Measurements from ENCODE around the gene MRPS18A. TPM values are rescaled to one million over a fixed set of nuclear protein-coding genes. Genes with fewer than 3 reads are reported as not detected.
A peak's percentile ranks its signal among the peaks of the same experiment; 100 is the strongest.

MRPS18A gene
- total and polyA plus RNA-seq, 4 donors = 36.4 to 48.4 (median 38.5) TPM

DNA sequence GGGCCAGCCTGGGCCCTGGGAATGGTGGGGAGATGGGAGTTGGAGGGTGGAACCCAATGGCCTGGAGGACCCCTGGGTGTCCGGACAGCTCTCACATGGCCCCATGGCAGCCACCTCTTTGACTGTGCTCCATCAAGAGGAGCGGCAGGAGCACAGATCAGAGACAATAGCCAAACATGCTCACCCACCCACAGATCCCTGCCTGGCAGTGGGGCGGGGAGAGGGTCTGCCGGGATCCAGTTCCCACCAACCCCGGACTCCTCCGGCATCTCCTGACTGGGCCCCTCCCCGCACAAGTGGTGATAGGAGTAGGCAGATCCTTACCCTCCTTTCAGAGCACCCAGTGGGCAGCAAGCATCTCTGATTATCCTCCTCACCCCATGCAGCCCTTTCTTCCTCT, 31.9 kb upstream of the MRPS18A start:
- Histone ChIP-seq H3K36me3 (ENCODE audit: control insufficient read depth in 4 of 4, insufficient read depth in 4 of 4, low read length in 4 of 4) (no peaks in the 10 kb centered on the region), H3K9me3 (ENCODE audit: control insufficient read depth in 4 of 4, insufficient read depth in 3 of 4, low read length in 3 of 4) (no peaks in the 10 kb centered on the region), H3K4me1 (ENCODE audit: control insufficient read depth in 5 of 5, insufficient read depth in 5 of 5, low read length in 5 of 5) (peaks cover 0 to 64% (median 24%) of the 10 kb centered on the region in 5 donors), H3K4me3 (no peak overlapping the region), H3K9ac (ENCODE audit: insufficient read depth in 1 of 2, low read length in 2 of 2) (no peak overlapping the region), H3K27me3 (ENCODE audit: control insufficient read depth in 3 of 3, insufficient read depth in 3 of 3, low read length in 2 of 3) (no peaks in the 10 kb centered on the region), H3K27ac (ENCODE audit: low read depth in 1 of 2, low read length in 1 of 2) (no peak overlapping the region)
- no peak for TF ChIP-seq CTCF (IDR thresholded peaks at IDR 0.05; ENCODE audit: control extremely low read depth, extremely low read depth)
- ATAC-seq (ENCODE audit: insufficient read depth, low FRiP score) = no peak
- WGBS, 2 donors = 94 to 97% methylated on average over 7 of the region's 7 CpGs
- DNase-seq = no peak

DNA sequence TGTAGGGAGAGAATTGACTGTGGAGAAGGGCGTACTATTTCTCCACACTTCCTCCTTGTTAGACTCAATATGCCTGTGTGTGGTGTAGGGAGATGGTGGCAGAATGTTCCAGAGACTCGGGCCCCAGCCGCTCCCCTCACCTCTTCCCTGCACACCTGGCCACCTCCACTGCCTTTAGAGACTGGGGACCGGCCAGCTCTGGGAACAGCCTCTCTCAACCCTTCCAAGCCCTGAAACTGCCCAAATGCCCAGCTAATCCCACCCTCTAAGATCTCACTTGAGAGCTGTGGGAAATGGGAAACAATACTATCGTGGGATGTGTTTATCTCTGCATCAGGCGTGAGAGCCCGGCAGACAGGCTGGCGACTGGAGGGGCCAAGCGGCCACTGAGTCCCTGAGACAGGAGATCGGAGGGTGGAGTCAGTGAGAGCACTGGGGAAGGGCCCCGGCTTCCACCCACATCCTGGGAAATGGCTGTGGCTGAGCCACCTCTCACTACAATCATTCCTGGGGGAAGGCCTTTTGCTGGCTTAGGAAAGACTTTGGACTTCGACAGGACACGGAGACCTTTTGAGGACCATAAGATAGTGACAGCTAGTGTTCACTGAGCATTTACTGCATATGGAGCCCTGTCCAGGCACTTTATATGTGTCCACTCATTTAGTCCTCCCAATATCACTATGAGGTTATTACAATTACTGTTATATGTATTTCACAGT, 31.0 kb upstream of the MRPS18A start:
- no peak overlapping the region for H3K4me3 ChIP-seq
- no peaks in the 10 kb centered on the region for H3K9me3 ChIP-seq (ENCODE audit: control insufficient read depth in 4 of 4, insufficient read depth in 3 of 4, low read length in 3 of 4)
- no peak for ATAC-seq (ENCODE audit: insufficient read depth, low FRiP score)
- H3K4me1 ChIP-seq (ENCODE audit: control insufficient read depth in 5 of 5, insufficient read depth in 5 of 5, low read length in 5 of 5) = peaks cover 0 to 65% (median 24%) of the 10 kb centered on the region in 5 donors
- no peak for TF ChIP-seq CTCF (IDR thresholded peaks at IDR 0.05; ENCODE audit: control extremely low read depth, extremely low read depth)
- no peak overlapping the region for H3K9ac ChIP-seq (ENCODE audit: insufficient read depth in 1 of 2, low read length in 2 of 2)
- peak overlapping the region in 1 of 2 donors; percentile 56 for H3K27ac ChIP-seq (ENCODE audit: low read depth in 1 of 2, low read length in 1 of 2)
- WGBS, 2 donors = 72 to 82% methylated on average over 13 of the region's 13 CpGs
- H3K36me3 ChIP-seq (ENCODE audit: control insufficient read depth in 4 of 4, insufficient read depth in 4 of 4, low read length in 4 of 4) = no peaks in the 10 kb centered on the region
- no peaks in the 10 kb centered on the region for H3K27me3 ChIP-seq (ENCODE audit: control insufficient read depth in 3 of 3, insufficient read depth in 3 of 3, low read length in 2 of 3)
- no peak for DNase-seq

GRCh38 chr6:43717822-43718221, 30.2 kb upstream of the MRPS18A start:
- WGBS, 2 donors = 67 to 81% methylated on average over 12 of the region's 12 CpGs

More at GRCh38 chr6:43717822-43718221, 30.2 kb upstream of the MRPS18A start:
- DNase-seq = no peak
- peak overlapping the region in 1 of 2 donors; percentile 56 for H3K27ac ChIP-seq (ENCODE audit: low read depth in 1 of 2, low read length in 1 of 2)
- H3K9me3 ChIP-seq (ENCODE audit: control insufficient read depth in 4 of 4, insufficient read depth in 3 of 4, low read length in 3 of 4) = no peaks in the 10 kb centered on the region
- no peak overlapping the region for H3K9ac ChIP-seq (ENCODE audit: insufficient read depth in 1 of 2, low read length in 2 of 2)
- no peak for ATAC-seq (ENCODE audit: insufficient read depth, low FRiP score)
- no peaks in the 10 kb centered on the region for H3K27me3 ChIP-seq (ENCODE audit: control insufficient read depth in 3 of 3, insufficient read depth in 3 of 3, low read length in 2 of 3)
- peaks cover 0 to 60% (median 22%) of the 10 kb centered on the region in 5 donors for H3K4me1 ChIP-seq (ENCODE audit: control insufficient read depth in 5 of 5, insufficient read depth in 5 of 5, low read length in 5 of 5)
- no peak overlapping the region for H3K4me3 ChIP-seq
- TF ChIP-seq CTCF (IDR thresholded peaks at IDR 0.05; ENCODE audit: control extremely low read depth, extremely low read depth) = no peak
- no peaks in the 10 kb centered on the region for H3K36me3 ChIP-seq (ENCODE audit: control insufficient read depth in 4 of 4, insufficient read depth in 4 of 4, low read length in 4 of 4)
